Measurements from ENCODE around the gene MAP7D3.

DNA sequence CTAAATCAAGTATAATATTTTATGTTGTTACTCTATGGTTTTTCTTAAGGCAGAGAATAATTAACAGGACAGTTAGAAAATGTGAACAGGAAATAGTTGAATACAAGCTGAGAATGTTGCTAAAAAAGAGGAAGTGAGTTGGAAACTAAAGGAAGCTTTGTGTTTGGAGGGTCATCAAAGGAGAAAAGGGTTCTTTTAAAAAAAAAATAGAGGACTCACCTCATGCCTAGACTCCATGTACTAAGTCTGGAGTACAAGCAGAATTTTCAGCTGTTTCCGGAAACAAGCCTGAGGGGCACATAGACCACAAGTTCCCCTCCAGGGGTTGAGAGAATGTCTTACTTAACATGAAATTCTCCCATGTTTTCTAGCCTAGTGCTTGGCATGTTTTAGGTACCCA, 20.1 kb upstream of the MAP7D3 start:
- TF ChIP-seq, protein P1, sequence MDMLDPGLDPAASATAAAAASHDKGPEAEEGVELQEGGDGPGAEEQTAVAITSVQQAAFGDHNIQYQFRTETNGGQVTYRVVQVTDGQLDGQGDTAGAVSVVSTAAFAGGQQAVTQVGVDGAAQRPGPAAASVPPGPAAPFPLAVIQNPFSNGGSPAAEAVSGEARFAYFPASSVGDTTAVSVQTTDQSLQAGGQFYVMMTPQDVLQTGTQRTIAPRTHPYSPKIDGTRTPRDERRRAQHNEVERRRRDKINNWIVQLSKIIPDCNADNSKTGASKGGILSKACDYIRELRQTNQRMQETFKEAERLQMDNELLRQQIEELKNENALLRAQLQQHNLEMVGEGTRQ (IDR thresholded peaks at IDR 0.05; ENCODE audit: low read depth, low read length) = no peak
- TF ChIP-seq RAD21 (IDR thresholded peaks at IDR 0.05; ENCODE audit: low read length) (no peak), POLR2A (IDR thresholded peaks at IDR 0.05; ENCODE audit: low read depth, low read length) (no peak)
- TF ChIP-seq, protein P2, sequence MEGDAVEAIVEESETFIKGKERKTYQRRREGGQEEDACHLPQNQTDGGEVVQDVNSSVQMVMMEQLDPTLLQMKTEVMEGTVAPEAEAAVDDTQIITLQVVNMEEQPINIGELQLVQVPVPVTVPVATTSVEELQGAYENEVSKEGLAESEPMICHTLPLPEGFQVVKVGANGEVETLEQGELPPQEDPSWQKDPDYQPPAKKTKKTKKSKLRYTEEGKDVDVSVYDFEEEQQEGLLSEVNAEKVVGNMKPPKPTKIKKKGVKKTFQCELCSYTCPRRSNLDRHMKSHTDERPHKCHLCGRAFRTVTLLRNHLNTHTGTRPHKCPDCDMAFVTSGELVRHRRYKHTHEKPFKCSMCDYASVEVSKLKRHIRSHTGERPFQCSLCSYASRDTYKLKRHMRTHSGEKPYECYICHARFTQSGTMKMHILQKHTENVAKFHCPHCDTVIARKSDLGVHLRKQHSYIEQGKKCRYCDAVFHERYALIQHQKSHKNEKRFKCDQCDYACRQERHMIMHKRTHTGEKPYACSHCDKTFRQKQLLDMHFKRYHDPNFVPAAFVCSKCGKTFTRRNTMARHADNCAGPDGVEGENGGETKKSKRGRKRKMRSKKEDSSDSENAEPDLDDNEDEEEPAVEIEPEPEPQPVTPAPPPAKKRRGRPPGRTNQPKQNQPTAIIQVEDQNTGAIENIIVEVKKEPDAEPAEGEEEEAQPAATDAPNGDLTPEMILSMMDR (conservative IDR thresholded peaks at IDR 0.05; ENCODE audit: low read depth, low read length) = no peak
